HEK293 (cell line): ENCODE data around the gene LCA5L.

ENCODE experiments used
- ATF2 ChIP-seq: fragments of 450-650 bp; formaldehyde crosslinking; IDR thresholded peaks from 2 replicates; pipeline ENCODE4 v1.5.1; 2016; ENCODE audit warnings: missing biosample characterization, missing genetic modification characterization, low read depth
- BCL11A ChIP-seq: fragments of 450-650 bp; formaldehyde crosslinking; IDR thresholded peaks from 2 replicates; pipeline ENCODE4 v1.5.1; 2016; ENCODE audit warnings: low read depth, missing biosample characterization, missing genetic modification characterization
- FEZF1 ChIP-seq: fragments of 450-650 bp; formaldehyde crosslinking; IDR thresholded peaks from 2 replicates; pipeline ENCODE4 v1.5.1; 2016; ENCODE audit warnings: missing biosample characterization, missing genetic modification characterization
- GLI2 ChIP-seq: fragments of 450-650 bp; formaldehyde crosslinking; IDR thresholded peaks from 2 replicates; pipeline ENCODE4; 2017; ENCODE audit warnings: missing biosample characterization, missing genetic modification characterization, low read depth, borderline replicate concordance
- IKZF3 ChIP-seq: fragments of 450-650 bp; IDR thresholded peaks from 2 replicates; pipeline ENCODE4 v1.5.0; 2018; ENCODE audit warnings: missing biosample characterization, mild to moderate bottlenecking, missing genetic modification characterization, moderate library complexity
- KLF7 ChIP-seq: fragments of 450-650 bp; formaldehyde crosslinking; IDR thresholded peaks from 2 replicates; pipeline ENCODE4 v1.5.1; 2016; ENCODE audit warnings: missing biosample characterization, missing genetic modification characterization, borderline replicate concordance
- PATZ1 ChIP-seq: fragments of 450-650 bp; formaldehyde crosslinking; IDR thresholded peaks from 2 replicates; pipeline ENCODE4 v1.5.1; 2016; ENCODE audit warnings: missing biosample characterization, missing genetic modification characterization
- SCRT1 ChIP-seq: fragments of 450-650 bp; formaldehyde crosslinking; IDR thresholded peaks from 2 replicates; pipeline ENCODE4 v1.5.1; 2016; ENCODE audit warnings: missing biosample characterization, missing genetic modification characterization, borderline replicate concordance
- SCRT2 ChIP-seq: fragments of 450-650 bp; formaldehyde crosslinking; IDR thresholded peaks from 2 replicates; pipeline ENCODE4 v1.5.1; 2016; ENCODE audit warnings: missing biosample characterization, missing genetic modification characterization
- TCF7L2 ChIP-seq: IDR thresholded peaks from 2 replicates; pipeline ENCODE4 v1.6.1; 2011; ENCODE audit warnings: low read depth, mild to moderate bottlenecking, inconsistent platforms, low read length, moderate library complexity, borderline replicate concordance
- WT1 ChIP-seq: fragments of 450-650 bp; formaldehyde crosslinking; IDR thresholded peaks from 2 replicates; pipeline ENCODE4 v1.5.1; 2016; ENCODE audit warnings: missing biosample characterization, missing genetic modification characterization
- ZBTB10 ChIP-seq: fragments of 450-650 bp; formaldehyde crosslinking; IDR thresholded peaks from 2 replicates; pipeline ENCODE4 v1.5.1; 2016; ENCODE audit warnings: missing biosample characterization, missing genetic modification characterization
- ZBTB11 ChIP-seq: fragments of 450-650 bp; formaldehyde crosslinking; conservative IDR thresholded peaks from 2 replicates; pipeline ENCODE4 v1.5.1; 2016; ENCODE audit warnings: low read depth, missing biosample characterization, missing genetic modification characterization
- ZBTB44 ChIP-seq: fragments of 450-650 bp; IDR thresholded peaks from 2 replicates; pipeline ENCODE4 v1.5.1; 2018; ENCODE audit warnings: missing biosample characterization, mild to moderate bottlenecking, missing genetic modification characterization
- ZBTB6 ChIP-seq: fragments of 450-650 bp; formaldehyde crosslinking; IDR thresholded peaks from 2 replicates; pipeline ENCODE4 v1.5.1; 2017; ENCODE audit warnings: missing biosample characterization, missing genetic modification characterization
- ZBTB8A ChIP-seq: fragments of 450-650 bp; formaldehyde crosslinking; IDR thresholded peaks from 2 replicates; pipeline ENCODE4 v1.5.1; 2016; ENCODE audit warnings: missing biosample characterization, missing genetic modification characterization
- ZFP37 ChIP-seq: fragments of 450-650 bp; formaldehyde crosslinking; IDR thresholded peaks from 2 replicates; pipeline ENCODE4 v1.5.1; 2016; ENCODE audit warnings: missing biosample characterization, missing genetic modification characterization
- ZFP69B ChIP-seq: fragments of 450-650 bp; formaldehyde crosslinking; IDR thresholded peaks from 2 replicates; pipeline ENCODE4 v1.5.1; 2016; ENCODE audit warnings: missing biosample characterization, missing genetic modification characterization
- ZNF221 ChIP-seq: fragments of 450-650 bp; formaldehyde crosslinking; IDR thresholded peaks from 2 replicates; pipeline ENCODE4 v1.5.1; 2017; ENCODE audit warnings: missing biosample characterization, missing genetic modification characterization, borderline replicate concordance
- ZNF266 ChIP-seq: fragments of 450-650 bp; formaldehyde crosslinking; IDR thresholded peaks from 2 replicates; pipeline ENCODE4 v1.5.1; 2016; ENCODE audit warnings: missing biosample characterization, missing genetic modification characterization, low read depth
- ZNF549 ChIP-seq: fragments of 450-650 bp; IDR thresholded peaks from 2 replicates; pipeline ENCODE4 v1.5.1; 2018; ENCODE audit warnings: missing biosample characterization, missing genetic modification characterization, mild to moderate bottlenecking, inconsistent platforms, moderate library complexity
- ZNF558 ChIP-seq: fragments of 450-650 bp; formaldehyde crosslinking; IDR thresholded peaks from 2 replicates; pipeline ENCODE4 v1.5.1; 2016; ENCODE audit warnings: missing biosample characterization, missing genetic modification characterization
- ZNF580 ChIP-seq: fragments of 450-650 bp; formaldehyde crosslinking; IDR thresholded peaks from 2 replicates; pipeline ENCODE4 v1.5.1; 2016; ENCODE audit warnings: missing biosample characterization, missing genetic modification characterization
- ZNF626 ChIP-seq: fragments of 450-650 bp; sonication (Bioruptor Pico); formaldehyde crosslinking; IDR thresholded peaks from 2 replicates; pipeline ENCODE4 v1.5.1; 2018; ENCODE audit warnings: missing biosample characterization, missing genetic modification characterization, inconsistent platforms
- ZNF660 ChIP-seq: fragments of 450-650 bp; IDR thresholded peaks from 2 replicates; pipeline ENCODE4 v1.5.1; 2018; ENCODE audit warnings: missing biosample characterization, mild to moderate bottlenecking, missing genetic modification characterization
- ZNF747 ChIP-seq: fragments of 450-650 bp; formaldehyde crosslinking; IDR thresholded peaks from 2 replicates; pipeline ENCODE4 v1.5.1; 2016; ENCODE audit warnings: missing biosample characterization, missing genetic modification characterization
- ZNF777 ChIP-seq: fragments of 450-650 bp; formaldehyde crosslinking; IDR thresholded peaks from 2 replicates; pipeline ENCODE4 v1.5.1; 2017; ENCODE audit warnings: missing biosample characterization, missing genetic modification characterization, borderline replicate concordance
- ZSCAN16 ChIP-seq: fragments of 450-650 bp; formaldehyde crosslinking; IDR thresholded peaks from 2 replicates; pipeline ENCODE4 v1.5.1; 2016; ENCODE audit warnings: missing biosample characterization, missing genetic modification characterization
- ZXDB ChIP-seq: fragments of 450-650 bp; formaldehyde crosslinking; IDR thresholded peaks from 2 replicates; pipeline ENCODE4 v1.5.1; 2016; ENCODE audit warnings: missing biosample characterization, missing genetic modification characterization

The LCA5L gene

GRCh38 chr21:39381009-39381408 lies 64.6 kb downstream of the LCA5L start (continued):
- TF ChIP-seq SCRT2 (no peak), PATZ1 (tag by site-specific recombination) (peak; percentile 62), ZNF777 (tag by site-specific recombination) (no peak), ZBTB10 (no peak), KLF7 (tag by site-specific recombination) (peak; percentile 95), TCF7L2 (no peak), BCL11A (tag by site-specific recombination) (no peak), ZNF580 (tag by site-specific recombination) (no peak), ZNF221 (tag by site-specific recombination) (no peak), ZFP37 (tag by site-specific recombination) (no peak), ATF2 (tag by site-specific recombination) (no peak), SCRT1 (tag by site-specific recombination) (no peak), WT1 (tag by site-specific recombination) (no peak), ZBTB6 (tag by site-specific recombination) (no peak), ZNF549 (tag by site-specific recombination) (no peak), IKZF3 (peak; percentile 49; the same call in 1 of the 2 replicates), ZBTB44 (tag by site-specific recombination) (no peak), ZFP69B (no peak), ZBTB8A (peak; percentile 71), ZSCAN16 (tag by site-specific recombination) (no peak), ZNF626 (tag by site-specific recombination) (no peak), ZXDB (tag by site-specific recombination) (no peak), ZNF660 (tag by site-specific recombination) (peak; percentile 16; the same call in 1 of the 2 replicates), FEZF1 (tag by site-specific recombination) (no peak), ZNF747 (no peak), GLI2 (no peak), ZNF266 (no peak), ZBTB11 (tag by site-specific recombination) (no peak), ZNF558 (tag by site-specific recombination) (no peak)
